ENCODE measurements around the gene MYO1E.

DNA sequence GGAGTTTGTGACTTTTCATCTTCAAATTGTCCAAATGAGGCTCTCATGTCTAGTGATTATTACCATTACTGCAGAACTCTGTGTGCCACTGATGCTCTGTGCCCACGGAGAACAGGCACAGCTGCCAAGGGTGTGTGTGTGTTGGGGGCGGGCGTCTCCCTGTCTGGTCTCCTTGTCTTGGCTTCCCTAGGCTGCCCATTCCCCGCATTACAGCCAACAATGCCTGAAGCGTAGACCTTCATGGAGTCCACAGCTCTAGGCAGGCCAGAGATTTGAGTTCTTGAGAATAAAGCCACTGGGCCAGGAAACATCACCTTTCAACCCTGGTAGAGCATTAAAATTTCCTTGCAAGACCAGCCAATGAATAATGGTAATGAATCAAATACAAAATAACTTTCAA, 225.0 kb downstream of the MYO1E start:
- TF ChIP-seq ZFP3 (CRISPR knock-in tag; IDR thresholded peaks at IDR 0.05) (no peak), ARNTL (CRISPR knock-in tag; IDR thresholded peaks at IDR 0.05; ENCODE audit: borderline replicate concordance, low read depth) (no peak), TOX (CRISPR knock-in tag; IDR thresholded peaks at IDR 0.05; ENCODE audit: borderline replicate concordance) (no peak), PATZ1 (CRISPR knock-in tag; IDR thresholded peaks at IDR 0.05; ENCODE audit: borderline replicate concordance) (no peak), PPARA (CRISPR knock-in tag; IDR thresholded peaks at IDR 0.05; ENCODE audit: borderline replicate concordance) (no peak), ESRRG (CRISPR knock-in tag; IDR thresholded peaks at IDR 0.05) (no peak)
